ENCODE results near the gene RUNX3.

DNA sequence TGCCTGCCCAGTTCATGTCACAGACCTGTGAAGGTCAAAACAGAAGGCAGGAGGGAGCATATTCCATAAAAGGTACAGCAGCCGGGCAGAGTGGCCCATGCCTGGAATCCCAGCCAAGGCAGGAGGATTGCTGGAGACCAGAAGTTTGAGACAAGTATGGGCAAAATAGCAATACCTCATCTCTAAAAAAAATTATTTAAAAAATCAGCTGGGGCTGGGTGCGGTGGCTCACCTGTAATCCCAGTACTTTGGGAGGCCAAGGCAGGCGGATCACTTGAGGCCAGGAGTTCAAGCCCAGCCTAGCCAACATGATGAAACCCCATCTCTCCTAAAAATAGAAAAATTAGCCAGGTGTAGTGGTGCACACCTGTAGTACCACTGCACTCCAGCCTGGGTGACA, 64.5 kb downstream of the RUNX3 start:
- TF ChIP-seq, protein P1, sequence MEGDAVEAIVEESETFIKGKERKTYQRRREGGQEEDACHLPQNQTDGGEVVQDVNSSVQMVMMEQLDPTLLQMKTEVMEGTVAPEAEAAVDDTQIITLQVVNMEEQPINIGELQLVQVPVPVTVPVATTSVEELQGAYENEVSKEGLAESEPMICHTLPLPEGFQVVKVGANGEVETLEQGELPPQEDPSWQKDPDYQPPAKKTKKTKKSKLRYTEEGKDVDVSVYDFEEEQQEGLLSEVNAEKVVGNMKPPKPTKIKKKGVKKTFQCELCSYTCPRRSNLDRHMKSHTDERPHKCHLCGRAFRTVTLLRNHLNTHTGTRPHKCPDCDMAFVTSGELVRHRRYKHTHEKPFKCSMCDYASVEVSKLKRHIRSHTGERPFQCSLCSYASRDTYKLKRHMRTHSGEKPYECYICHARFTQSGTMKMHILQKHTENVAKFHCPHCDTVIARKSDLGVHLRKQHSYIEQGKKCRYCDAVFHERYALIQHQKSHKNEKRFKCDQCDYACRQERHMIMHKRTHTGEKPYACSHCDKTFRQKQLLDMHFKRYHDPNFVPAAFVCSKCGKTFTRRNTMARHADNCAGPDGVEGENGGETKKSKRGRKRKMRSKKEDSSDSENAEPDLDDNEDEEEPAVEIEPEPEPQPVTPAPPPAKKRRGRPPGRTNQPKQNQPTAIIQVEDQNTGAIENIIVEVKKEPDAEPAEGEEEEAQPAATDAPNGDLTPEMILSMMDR (IDR thresholded peaks at IDR 0.05) = no peak
- TF ChIP-seq POLR2A (IDR thresholded peaks at IDR 0.05) = no peak

Data from sigmoid colon (tissue), 3 donors.